ENCODE data around the gene STAC.
"Not testable (repeated sequence)": the region's sequence is repeated elsewhere in the genome, so short reads cannot be mapped to it uniquely, and the experiment has no call there.

STAC gene

DNA sequence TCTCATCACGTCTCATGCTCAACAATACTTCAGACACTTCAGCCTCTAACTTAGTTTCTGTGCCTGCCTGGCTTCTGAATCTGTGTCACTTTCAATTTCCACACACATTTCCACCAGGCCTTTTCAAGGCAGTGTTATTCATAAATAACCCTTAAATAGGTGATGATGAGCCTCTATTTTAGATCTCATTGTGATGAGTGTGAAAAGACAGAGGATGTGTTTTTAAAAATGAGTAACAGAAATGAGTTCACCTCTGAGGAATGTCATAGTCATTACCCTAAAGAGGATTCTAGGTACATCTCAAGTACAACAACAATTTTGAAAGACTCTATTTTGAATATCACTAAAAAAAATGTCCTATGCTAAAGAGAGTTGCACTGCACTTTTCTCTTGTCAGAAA is 64.6 kb downstream of the STAC start:
- no peaks in the 10 kb centered on the region for H3K27me3 Mint-ChIP-seq
- H3K27ac Mint-ChIP-seq, result no peak overlapping the region
- H3K9me3 Mint-ChIP-seq, result no peaks in the 10 kb centered on the region
- H3K4me1 Mint-ChIP-seq, result no peaks in the 10 kb centered on the region
- DNase-seq (no peak), ATAC-seq (no peak)
- H3K4me3 Mint-ChIP-seq, result no peak overlapping the region

DNA sequence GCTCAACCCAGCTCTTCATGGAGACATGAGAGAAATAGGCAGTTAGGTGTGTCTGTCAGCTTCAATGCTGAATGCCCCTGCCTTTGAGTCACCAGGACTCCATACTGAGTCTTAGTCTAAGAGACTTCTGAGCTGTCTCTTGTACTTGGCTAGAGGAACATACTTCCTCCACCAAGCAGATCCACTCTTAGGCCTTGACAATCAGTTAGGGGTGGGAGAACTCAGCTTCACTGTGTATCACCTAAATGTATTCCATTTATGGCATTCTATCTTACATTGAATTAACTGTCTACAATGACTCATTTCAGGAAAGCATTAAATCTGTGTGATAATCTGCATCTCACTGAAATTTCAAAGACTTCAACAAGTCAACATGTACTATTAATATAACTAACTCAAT is 66.0 kb downstream of the STAC start:
- Mint-ChIP-seq H3K4me1 (no peaks in the 10 kb centered on the region), H3K27ac (no peak overlapping the region), H3K27me3 (no peaks in the 10 kb centered on the region), H3K9me3 (no peaks in the 10 kb centered on the region), H3K4me3 (no peak overlapping the region)
- DNase-seq (no peak), ATAC-seq (no peak)

DNA sequence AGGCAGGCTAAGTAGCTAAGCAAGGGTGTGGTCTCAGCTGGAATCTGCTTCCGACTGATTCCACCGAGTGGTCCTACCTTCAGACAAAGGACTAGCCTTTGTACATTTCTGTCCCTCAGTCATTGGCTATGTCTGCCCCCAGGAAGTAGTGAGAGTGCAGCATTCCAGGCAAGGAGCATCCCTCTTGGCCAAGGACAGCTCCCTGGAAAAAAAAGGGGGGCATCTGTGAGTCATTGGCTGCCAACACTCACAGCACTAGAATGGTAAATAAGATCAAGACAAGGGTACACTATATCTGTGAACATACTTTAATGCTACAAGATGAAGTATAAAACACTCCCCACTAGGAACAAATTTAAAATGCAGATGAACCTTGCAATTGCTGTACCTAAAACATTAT is 66.8 kb downstream of the STAC start:
- DNase-seq, result no peak

DNA sequence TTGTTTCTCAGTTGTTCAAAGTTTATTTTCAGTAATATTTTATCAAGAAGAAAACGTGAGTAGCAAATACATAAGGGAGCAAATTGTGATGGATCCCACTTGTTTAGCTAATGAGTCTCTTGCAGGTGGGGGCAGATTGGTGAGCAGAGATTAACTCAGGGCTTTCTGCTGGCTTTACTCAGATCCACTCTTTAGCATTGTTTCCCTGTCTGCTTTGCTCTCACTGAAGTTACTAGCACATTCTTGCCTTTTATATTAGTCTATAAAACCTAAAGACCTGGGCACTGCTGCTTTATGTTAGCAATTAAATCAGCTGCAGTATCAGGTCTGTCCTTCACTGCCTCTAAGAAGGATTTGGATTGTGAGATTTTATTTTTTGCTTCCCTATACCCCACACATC is 71.5 kb downstream of the STAC start:
- ATAC-seq, result no peak
- no peak overlapping the region for H3K4me3 Mint-ChIP-seq
- no peak overlapping the region for H3K27ac Mint-ChIP-seq
- no peaks in the 10 kb centered on the region for H3K9me3 Mint-ChIP-seq
- H3K4me1 Mint-ChIP-seq, result no peaks in the 10 kb centered on the region
- no peak for DNase-seq
- H3K27me3 Mint-ChIP-seq, result peaks cover 15% of the 10 kb centered on the region

More for the DNA sequence above, 66.8 kb downstream of the STAC start:
- no peak overlapping the region for H3K4me3 Mint-ChIP-seq
- H3K4me1 Mint-ChIP-seq, result no peaks in the 10 kb centered on the region
- H3K27ac Mint-ChIP-seq, result no peak overlapping the region
- no peaks in the 10 kb centered on the region for H3K9me3 Mint-ChIP-seq
- ATAC-seq, result no peak
- H3K27me3 Mint-ChIP-seq, result no peaks in the 10 kb centered on the region

DNA sequence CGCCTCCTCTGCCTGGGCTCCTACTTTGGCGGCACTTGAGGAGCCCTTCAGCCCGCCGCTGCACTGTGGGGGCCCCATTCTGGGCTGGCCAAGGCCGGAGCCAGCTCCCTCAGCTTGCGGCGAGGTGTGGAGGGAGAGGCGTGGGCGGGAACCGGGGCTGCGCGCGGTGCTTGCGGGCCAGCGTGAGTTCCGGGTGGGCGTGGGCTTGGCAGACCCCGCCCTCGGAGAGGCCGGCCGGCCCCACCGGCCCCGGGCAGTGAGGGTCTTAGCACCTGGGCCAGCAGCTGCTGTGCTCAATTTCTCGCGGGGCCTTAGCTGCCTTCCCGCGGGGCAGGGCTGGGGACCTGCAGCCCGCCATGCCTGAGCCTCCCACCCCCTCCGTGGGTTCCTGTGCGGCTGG is 72.9 kb downstream of the STAC start:
- peaks cover 23% of the 10 kb centered on the region for H3K27me3 Mint-ChIP-seq
- not testable (repeated sequence) for H3K27ac Mint-ChIP-seq, ATAC-seq, H3K4me3 Mint-ChIP-seq, H3K9me3 Mint-ChIP-seq, H3K4me1 Mint-ChIP-seq, DNase-seq

DNA sequence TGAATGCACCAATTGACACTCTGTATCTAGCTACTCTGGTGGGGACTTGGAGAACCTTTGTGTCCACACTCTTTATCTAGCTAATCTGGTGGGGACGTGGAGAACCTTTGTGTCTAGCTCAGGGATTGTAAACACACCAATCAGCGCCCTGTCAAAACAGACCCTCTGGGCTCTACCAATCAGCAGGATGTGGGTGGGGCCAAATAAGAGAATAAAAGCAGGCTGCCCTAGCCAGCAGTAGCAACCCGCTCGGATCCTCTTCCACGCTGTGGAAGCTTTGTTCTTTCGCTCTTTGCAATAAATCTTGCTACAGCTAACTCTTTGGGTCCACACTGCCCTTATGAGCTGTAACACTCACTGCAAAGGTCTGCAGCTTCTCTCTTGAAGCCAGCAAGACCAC is 73.6 kb downstream of the STAC start:
- H3K9me3 Mint-ChIP-seq, H3K27ac Mint-ChIP-seq, DNase-seq, ATAC-seq, H3K4me1 Mint-ChIP-seq, H3K4me3 Mint-ChIP-seq: not testable (repeated sequence)
- H3K27me3 Mint-ChIP-seq, result peaks cover 23% of the 10 kb centered on the region

DNA sequence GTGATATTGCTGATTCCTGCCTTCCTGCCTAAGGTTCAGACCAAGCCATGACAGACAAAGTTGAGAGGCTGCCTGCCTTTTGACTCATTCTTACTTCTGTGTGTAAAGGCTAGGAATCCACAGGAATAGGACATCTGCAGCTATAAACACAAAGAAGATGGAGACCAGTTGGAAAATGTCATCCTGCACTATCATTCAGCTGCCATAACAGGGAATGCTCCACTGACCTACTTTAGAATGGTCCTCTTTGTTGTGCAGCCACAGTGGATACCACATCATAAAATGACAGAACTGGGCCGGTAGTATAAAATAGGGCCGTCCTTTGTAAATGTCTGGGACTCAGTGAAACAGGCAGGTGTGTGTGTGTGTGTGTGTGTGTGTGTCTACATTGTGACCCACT is 75.1 kb downstream of the STAC start:
- H3K27ac Mint-ChIP-seq, result no peak overlapping the region
- no peak overlapping the region for H3K4me3 Mint-ChIP-seq
- DNase-seq, result no peak
- peaks cover 23% of the 10 kb centered on the region for H3K27me3 Mint-ChIP-seq
- H3K4me1 Mint-ChIP-seq, result no peaks in the 10 kb centered on the region
- ATAC-seq, result no peak
- H3K9me3 Mint-ChIP-seq, result no peaks in the 10 kb centered on the region

DNA sequence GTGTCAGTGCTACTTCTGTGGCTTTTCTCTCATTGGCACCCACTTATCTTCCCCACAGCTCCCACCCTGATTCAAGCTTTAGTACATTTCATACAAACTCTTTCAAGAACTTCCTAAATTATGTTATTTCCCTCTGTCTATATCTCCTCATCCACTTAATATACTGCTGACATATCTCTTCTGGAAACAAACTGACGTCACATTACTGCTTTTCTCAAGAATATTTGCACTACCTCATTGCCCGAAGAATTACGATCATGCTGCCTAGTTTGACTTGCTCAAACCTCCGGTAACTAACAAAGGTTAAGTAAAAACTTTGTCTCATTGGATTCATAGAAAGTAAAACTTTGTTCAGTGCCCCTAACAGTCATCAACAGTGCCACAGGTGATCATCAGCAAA is 76.5 kb downstream of the STAC start:
- H3K27me3 Mint-ChIP-seq, result peaks cover 23% of the 10 kb centered on the region
- H3K4me3 Mint-ChIP-seq, result no peak overlapping the region
- no peak overlapping the region for H3K27ac Mint-ChIP-seq
- H3K9me3 Mint-ChIP-seq, result no peaks in the 10 kb centered on the region
- DNase-seq (no peak), ATAC-seq (no peak)
- no peaks in the 10 kb centered on the region for H3K4me1 Mint-ChIP-seq

DNA sequence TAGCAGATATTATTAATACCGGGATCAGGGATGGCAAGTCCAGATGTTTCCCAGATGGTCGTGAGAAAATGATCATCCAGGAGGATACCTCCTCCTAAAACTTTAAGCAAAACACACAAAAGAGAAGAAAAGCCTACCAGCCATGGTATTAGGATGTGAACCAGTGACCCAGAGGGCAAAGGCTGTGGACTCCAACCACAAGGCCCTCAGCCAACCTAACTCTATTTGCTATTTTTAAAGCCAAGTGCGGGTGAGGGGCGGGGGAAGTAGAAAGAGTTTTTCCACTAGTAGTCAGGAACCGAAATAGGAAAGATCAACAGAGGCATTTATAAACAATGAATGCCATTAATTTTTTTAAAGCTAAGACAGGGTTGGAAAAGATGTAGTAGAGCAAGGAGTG is 77.4 kb downstream of the STAC start:
- Mint-ChIP-seq H3K4me1 (no peaks in the 10 kb centered on the region), H3K9me3 (no peaks in the 10 kb centered on the region), H3K4me3 (no peak overlapping the region), H3K27ac (no peak overlapping the region), H3K27me3 (peaks cover 23% of the 10 kb centered on the region)
- ATAC-seq (no peak), DNase-seq (no peak)

DNA sequence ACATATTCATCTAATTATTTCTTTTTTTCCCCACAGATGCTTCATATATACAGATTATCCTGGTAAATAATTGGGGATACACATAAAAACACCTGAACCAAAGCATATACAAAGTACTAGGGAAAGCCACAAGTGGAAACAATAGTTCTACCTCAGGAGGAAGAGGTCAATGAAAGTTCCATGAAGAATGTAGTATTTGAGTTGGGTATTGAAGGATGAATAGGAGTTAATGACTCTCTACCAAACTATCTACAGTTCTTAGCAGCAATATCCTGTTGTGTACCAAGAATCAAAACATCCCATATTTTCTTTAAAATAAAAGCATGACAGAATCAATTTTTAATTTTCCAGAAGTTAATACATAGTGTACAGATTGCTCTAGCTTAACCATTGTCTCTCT is 78.9 kb downstream of the STAC start:
- ATAC-seq (no peak), DNase-seq (no peak)
- H3K4me1 Mint-ChIP-seq, result no peaks in the 10 kb centered on the region
- no peaks in the 10 kb centered on the region for H3K9me3 Mint-ChIP-seq
- no peak overlapping the region for H3K4me3 Mint-ChIP-seq
- H3K27me3 Mint-ChIP-seq, result peaks cover 21% of the 10 kb centered on the region
- no peak overlapping the region for H3K27ac Mint-ChIP-seq

DNA sequence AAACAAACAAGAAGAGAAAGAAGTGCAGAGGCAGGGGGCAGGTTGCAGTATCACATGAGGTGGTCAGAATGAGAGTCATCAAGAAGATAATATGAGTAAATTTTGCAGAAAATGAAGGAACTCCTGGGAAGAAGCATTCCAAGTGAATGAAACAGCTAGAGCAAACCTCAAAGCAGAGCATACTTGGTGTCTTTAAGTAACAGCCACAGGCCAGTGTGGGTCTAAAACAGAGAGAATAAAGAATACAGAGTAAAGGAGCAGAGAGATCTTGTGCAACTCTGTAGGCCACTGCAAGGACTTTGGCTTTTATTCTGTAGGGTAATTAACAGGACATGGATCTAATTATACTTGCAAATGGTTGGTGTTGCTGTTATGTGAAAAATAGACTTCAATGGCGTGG is 81.3 kb downstream of the STAC start:
- peaks cover 10% of the 10 kb centered on the region for H3K27me3 Mint-ChIP-seq
- H3K4me3 Mint-ChIP-seq, result no peak overlapping the region
- no peak overlapping the region for H3K27ac Mint-ChIP-seq
- H3K4me1 Mint-ChIP-seq, result no peaks in the 10 kb centered on the region
- DNase-seq, result no peak
- H3K9me3 Mint-ChIP-seq, result peaks cover 5 to 19% of the 10 kb centered on the region in 2 donors
- no peak for ATAC-seq

DNA sequence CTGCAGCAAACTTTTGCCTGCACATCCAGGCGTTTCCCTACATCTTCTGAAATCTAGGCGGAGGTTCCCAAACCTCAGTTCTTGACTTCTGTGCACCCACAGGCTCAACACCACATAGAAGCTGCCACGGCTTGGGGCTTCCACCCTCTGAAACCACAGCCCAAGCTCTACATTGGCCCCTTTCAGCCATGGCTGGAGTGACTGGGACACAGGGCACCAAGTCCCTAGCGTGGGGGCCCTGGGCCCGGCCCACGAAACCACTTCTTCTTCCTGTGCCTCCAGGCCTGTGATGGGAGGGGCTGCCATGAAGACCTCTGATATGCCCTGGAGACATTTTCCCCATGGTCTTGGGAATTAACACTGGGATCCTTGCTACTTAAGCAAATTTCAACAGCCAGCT is 91.7 kb downstream of the STAC start:
- H3K27me3 Mint-ChIP-seq, ATAC-seq, H3K4me3 Mint-ChIP-seq, H3K4me1 Mint-ChIP-seq, DNase-seq, H3K27ac Mint-ChIP-seq: not testable (repeated sequence)
- peaks cover under 1 to 11% of the 10 kb centered on the region in 2 donors for H3K9me3 Mint-ChIP-seq

DNA sequence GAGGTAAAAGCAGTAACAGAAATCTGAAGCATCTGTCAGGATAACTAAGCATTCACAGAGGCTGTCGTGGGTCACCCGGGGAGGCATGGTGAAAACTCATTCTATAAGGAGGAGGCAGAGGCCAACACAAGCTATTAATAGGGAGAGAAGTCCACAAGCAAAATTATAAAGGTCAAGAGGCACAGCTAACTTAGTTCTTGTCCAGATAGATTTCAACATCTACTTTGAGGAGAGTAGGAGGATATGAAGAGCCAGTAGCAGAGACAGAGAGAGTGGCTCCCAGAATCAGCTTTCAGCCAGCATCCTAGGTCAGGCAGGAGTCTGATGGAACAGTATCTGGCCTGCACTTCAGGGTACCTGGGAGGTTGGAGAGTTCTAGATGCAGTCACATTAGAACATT is 95.3 kb downstream of the STAC start:
- Mint-ChIP-seq H3K27me3 (no peaks in the 10 kb centered on the region), H3K27ac (no peak overlapping the region), H3K4me1 (no peaks in the 10 kb centered on the region), H3K4me3 (no peak overlapping the region), H3K9me3 (peaks cover 5 to 8% of the 10 kb centered on the region in 2 donors)
- ATAC-seq, result no peak
- no peak for DNase-seq

DNA sequence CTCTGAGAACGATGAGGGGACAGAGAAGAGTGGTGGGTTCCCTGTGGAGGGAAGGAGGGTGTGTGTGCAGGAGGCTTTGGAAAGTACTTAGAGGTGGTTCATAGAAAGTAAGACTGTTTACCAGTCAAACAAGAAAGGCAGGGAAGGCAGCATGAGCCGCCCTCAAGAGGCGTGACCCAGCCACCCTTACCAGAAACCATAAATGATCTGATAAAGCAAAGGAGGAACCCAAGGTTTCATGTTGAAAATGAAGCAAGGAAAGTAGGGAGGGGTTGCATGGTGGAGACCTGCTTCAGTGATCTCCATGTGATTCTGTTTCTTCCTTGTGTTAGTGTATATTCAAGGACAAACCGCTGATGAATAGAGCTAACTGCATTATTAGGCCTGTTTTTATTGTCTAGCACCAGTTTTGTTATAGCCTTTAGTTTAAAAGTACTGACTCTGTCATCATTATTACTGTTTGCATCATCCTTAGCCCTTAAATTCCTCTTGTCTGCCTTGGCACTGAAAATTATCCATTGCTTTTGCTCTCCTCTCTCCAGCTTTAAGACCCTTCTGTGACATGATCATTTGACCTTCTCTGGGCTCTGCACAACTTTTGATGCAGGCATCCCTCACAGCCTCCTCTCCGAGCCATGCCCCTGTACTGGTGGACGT is 96.1 kb downstream of the STAC start:
- no peak overlapping the region for H3K4me3 Mint-ChIP-seq
- no peaks in the 10 kb centered on the region for H3K27me3 Mint-ChIP-seq
- ATAC-seq, result no peak
- H3K27ac Mint-ChIP-seq, result no peak overlapping the region
- DNase-seq, result no peak
- H3K9me3 Mint-ChIP-seq, result peaks cover 5 to 8% of the 10 kb centered on the region in 2 donors
- no peaks in the 10 kb centered on the region for H3K4me1 Mint-ChIP-seq

DNA sequence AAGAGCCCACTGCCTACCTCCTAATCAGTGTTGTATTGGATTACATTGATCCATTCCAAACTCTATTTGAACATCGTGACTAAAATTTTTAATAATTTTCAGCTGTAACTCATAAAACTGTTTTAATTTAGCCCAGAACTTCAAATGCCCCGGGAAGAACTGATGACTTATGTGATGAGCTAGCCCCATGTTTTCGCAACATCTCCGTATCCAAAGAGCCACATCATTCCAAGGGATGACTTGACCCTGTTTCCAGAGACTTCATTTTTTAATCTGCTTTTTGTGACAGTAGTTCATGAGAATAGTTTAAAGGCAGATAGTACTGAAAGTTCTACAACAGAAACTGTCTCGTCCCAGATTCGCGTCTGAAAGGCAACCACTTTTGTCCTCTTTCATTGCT is 97.4 kb downstream of the STAC start:
- Mint-ChIP-seq H3K4me3 (no peak overlapping the region), H3K9me3 (peaks cover 5 to 8% of the 10 kb centered on the region in 2 donors), H3K27ac (no peak overlapping the region), H3K27me3 (no peaks in the 10 kb centered on the region), H3K4me1 (no peaks in the 10 kb centered on the region)
- no peak for ATAC-seq
- no peak for DNase-seq

DNA sequence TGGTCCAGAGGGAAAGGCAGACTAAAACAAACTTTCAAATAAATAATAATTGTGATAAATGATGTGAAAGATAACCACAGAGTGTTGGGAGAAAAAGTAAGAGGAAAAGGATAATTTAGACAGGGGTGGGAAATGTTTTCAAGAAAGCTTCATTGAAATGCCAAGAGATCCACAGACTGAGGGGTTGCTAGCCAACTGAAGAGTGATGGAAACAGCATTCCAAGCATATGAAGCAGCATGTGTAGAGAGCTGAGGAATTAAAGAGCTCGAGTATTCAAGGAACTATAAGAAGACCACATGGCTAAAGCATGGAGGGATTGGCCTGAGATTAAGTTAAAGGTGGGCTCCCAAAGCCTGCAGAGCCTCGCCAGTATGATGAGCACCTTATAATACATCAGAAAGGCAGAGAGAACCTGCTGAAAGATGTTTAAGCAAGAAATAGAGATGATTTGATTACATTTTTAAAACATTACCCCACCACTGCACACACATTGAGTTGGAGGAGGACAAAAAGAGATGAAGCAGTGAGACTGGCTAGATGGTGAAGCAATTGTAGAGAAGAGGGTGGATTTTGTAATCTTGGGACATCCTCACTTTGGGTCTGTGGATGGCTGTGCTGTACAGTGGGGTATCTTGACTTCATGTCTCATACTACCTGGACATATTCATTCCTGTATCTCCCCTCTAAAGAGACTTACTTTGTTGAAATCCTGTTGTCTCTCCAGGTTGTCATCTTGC is 100.8 kb downstream of the STAC start:
- H3K27me3 Mint-ChIP-seq, result no peaks in the 10 kb centered on the region
- no peaks in the 10 kb centered on the region for H3K4me1 Mint-ChIP-seq
- H3K27ac Mint-ChIP-seq, result no peak overlapping the region
- peaks cover 5 to 8% of the 10 kb centered on the region in 2 donors for H3K9me3 Mint-ChIP-seq
- no peak for DNase-seq
- no peak overlapping the region for H3K4me3 Mint-ChIP-seq
- ATAC-seq, result no peak

DNA sequence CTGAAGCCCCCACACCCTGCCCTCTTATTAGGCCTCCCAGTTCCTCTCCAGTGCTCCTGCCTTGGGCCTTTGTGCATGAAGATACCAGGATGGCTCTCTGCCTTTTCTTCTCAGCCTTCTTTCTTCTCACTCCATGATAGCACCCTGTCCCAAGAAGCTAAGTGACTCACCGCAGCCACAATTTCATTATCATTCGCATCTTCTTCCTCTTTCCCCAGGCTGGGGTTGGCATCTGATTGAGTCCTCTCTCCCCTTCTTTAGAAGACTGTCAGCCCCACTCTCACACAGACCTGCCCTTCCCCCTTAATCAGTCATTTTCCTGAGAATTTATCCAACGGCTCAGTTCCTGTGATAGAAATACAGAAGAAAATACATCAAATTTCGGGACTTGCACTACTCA is 102.0 kb downstream of the STAC start:
- H3K4me3 Mint-ChIP-seq, result no peak overlapping the region
- H3K27ac Mint-ChIP-seq, result no peak overlapping the region
- H3K9me3 Mint-ChIP-seq, result peaks cover 5 to 8% of the 10 kb centered on the region in 2 donors
- no peaks in the 10 kb centered on the region for H3K27me3 Mint-ChIP-seq
- H3K4me1 Mint-ChIP-seq, result no peaks in the 10 kb centered on the region
- DNase-seq, result no peak
- ATAC-seq, result no peak

Measured in stimulated activated naive CD8-positive, alpha-beta T cell treated with anti-CD3 and anti-CD28 coated beads, Interleukin-15, amount 100 ng/mL, for 72 hours (primary cell).